CD14-positive monocyte (primary cell): ENCODE results near the gene CCL27. TPM values are rescaled to one million over a fixed set of nuclear protein-coding genes. Genes with fewer than 3 reads are reported as not detected.

ENCODE experiments used
- DNase-seq, 3 donors: peaks; one replicate each; pipeline ENCODE4 v3.0.0-alpha.2; 2011 to 2022
- H2AFZ ChIP-seq: 2 replicates; pipeline ENCODE4 v1.6.0; 2012; ENCODE audit warnings: mild to moderate bottlenecking, low read depth, low read length, inconsistent platforms; ENCODE audit not compliant: insufficient read depth, poor library complexity, severe bottlenecking
- H3K27ac ChIP-seq, 2 donors: 1 replicate in 1 of 2; 2 replicates in 1 of 2; pipeline ENCODE4 v1.5.1; 2012 to 2013; ENCODE audit warnings: low read length in 2 of 2, control low read depth in 1 of 2, inconsistent platforms in 1 of 2, low read depth in 1 of 2, mild to moderate bottlenecking in 1 of 2
- H3K27me3 ChIP-seq, 2 donors: one replicate each; pipeline versions ENCODE4 v1.6.0 to v1.6.1; 2011 to 2013; ENCODE audit warnings: low read length in 2 of 2; ENCODE audit not compliant: control insufficient read depth in 2 of 2, insufficient read depth in 2 of 2
- H3K36me3 ChIP-seq, 2 donors: replicated peaks in 1 of 2; 1 replicate in 1 of 2; 2 replicates in 1 of 2; pipeline versions ENCODE4 v1.5.1 to v1.6.1; 2012 to 2013; ENCODE audit warnings: low read length in 2 of 2, control low read depth in 1 of 2, inconsistent platforms in 1 of 2, mild to moderate bottlenecking in 1 of 2; ENCODE audit not compliant: insufficient read depth in 2 of 2, control insufficient read depth in 1 of 2
- H3K4me1 ChIP-seq, 2 donors: 1 replicate in 1 of 2; 2 replicates in 1 of 2; pipeline versions ENCODE4 v1.5.1 to v1.6.1; 2012 to 2013; ENCODE audit warnings: low read length in 2 of 2, control low read depth in 1 of 2, inconsistent platforms in 1 of 2, mild to moderate bottlenecking in 1 of 2, moderate library complexity in 1 of 2; ENCODE audit not compliant: insufficient read depth in 2 of 2, control insufficient read depth in 1 of 2
- H3K4me2 ChIP-seq: replicated peaks from 2 replicates; pipeline ENCODE3; 2012; ENCODE audit warnings: low read length, moderate library complexity, mild to moderate bottlenecking; ENCODE audit not compliant: poor library complexity, severe bottlenecking; ENCODE audit errors: extremely low read depth
- H3K4me3 ChIP-seq, 3 experiments: fragments of 200-600 bp in 1 of 3; sonication (generic) in 1 of 3; replicated peaks in 1 of 3; 1 replicate in 2 of 3; 2 replicates in 1 of 3; pipeline ENCODE4 v1.5.1; 2011 to 2013; ENCODE audit warnings: low read length in 3 of 3, mild to moderate bottlenecking in 3 of 3, control low read depth in 2 of 3, low read depth in 2 of 3, inconsistent platforms in 1 of 3, moderate library complexity in 1 of 3
- H3K79me2 ChIP-seq: 2 replicates; pipeline ENCODE4 v1.6.0; 2012; ENCODE audit warnings: mild to moderate bottlenecking, control low read depth, inconsistent platforms, low read length, moderate library complexity; ENCODE audit not compliant: insufficient read depth
- H3K9ac ChIP-seq: 2 replicates; pipeline ENCODE4 v1.6.0; 2017; ENCODE audit warnings: low read length, mild to moderate bottlenecking; ENCODE audit not compliant: insufficient read depth, poor library complexity, severe bottlenecking
- H3K9me3 ChIP-seq, 2 donors: replicated peaks in 1 of 2; 1 replicate in 1 of 2; 2 replicates in 1 of 2; pipeline versions ENCODE4 v1.5.1 to v1.6.1; 2012 to 2013; ENCODE audit warnings: low read length in 2 of 2, control low read depth in 1 of 2; ENCODE audit not compliant: control insufficient read depth in 1 of 2, insufficient read depth in 1 of 2
- H4K20me1 ChIP-seq: 2 replicates; pipeline ENCODE4 v1.6.0; 2012; ENCODE audit warnings: mild to moderate bottlenecking, low read length, control low read depth, moderate library complexity; ENCODE audit not compliant: insufficient read depth
- H3K27ac Mint-ChIP-seq, 7 donors: one replicate each; pipeline ENCODE4 v1.8.0; 2020; ENCODE audit warnings: mild to moderate bottlenecking in 7 of 7, mixed read lengths in 7 of 7, moderate library complexity in 6 of 7, inconsistent platforms in 2 of 7
- H3K27me3 Mint-ChIP-seq, 3 donors: one replicate each; pipeline ENCODE4 v1.8.0; 2021 to 2022; ENCODE audit warnings: low read depth in 3 of 3, mild to moderate bottlenecking in 3 of 3, mixed read lengths in 3 of 3, moderate library complexity in 3 of 3, inconsistent platforms in 1 of 3
- H3K36me3 Mint-ChIP-seq, 2 donors: one replicate each; pipeline ENCODE4 v1.8.0; 2020; ENCODE audit warnings: mixed read lengths in 2 of 2, inconsistent platforms in 1 of 2, mild to moderate bottlenecking in 1 of 2
- H3K4me1 Mint-ChIP-seq: one replicate; pipeline ENCODE4 v1.8.0; 2020; ENCODE audit warnings: mild to moderate bottlenecking, mixed read lengths
- H3K4me3 Mint-ChIP-seq, 2 donors: one replicate each; pipeline ENCODE4 v1.8.0; 2020; ENCODE audit warnings: mild to moderate bottlenecking in 2 of 2, mixed read lengths in 2 of 2, moderate library complexity in 1 of 2
- H3K9me3 Mint-ChIP-seq, 7 donors: one replicate each; pipeline ENCODE4 v1.8.0; 2020 to 2022; ENCODE audit warnings: mixed read lengths in 7 of 7, mild to moderate bottlenecking in 6 of 7, moderate library complexity in 6 of 7, inconsistent platforms in 2 of 7
- WGBS: methylation state at CpG from one replicate; pipeline ENCODE4 v1.1.5; 2013; ENCODE audit warnings: missing lambda C conversion rate; ENCODE audit not compliant: insufficient coverage; 5-methylcytosine and 5-hydroxymethylcytosine counted together
- intact Hi-C, 2 donors: fragments of 100-400 bp; cut with micrococcal nuclease; formaldehyde crosslinking; loops; one replicate each; pipeline versions ENCODE4 v1.15.0 to v1.15.1; 2023
- polyA plus RNA-seq, 3 donors: library from polyadenylated mRNA; depleted of rRNA in 1 of 3; unstranded in 2 of 3; stranded (reverse) in 1 of 3; fragments of 300-500 nt in 2 of 3; fragments of >200 nt in 1 of 3; fragmentation: Illumina TruSeq in 2 of 3; gene quantifications; 1 replicate in 2 of 3; 2 replicates in 1 of 3; pipeline ENCODE4 v1.2.3, GENCODE V29; 2012 to 2021
- TF ChIP-seq, protein P1 (sequence below): fragments of 200-600 bp; IDR thresholded peaks from one replicate; pipeline ENCODE4 v1.8.0; 2022; ENCODE audit warnings: antibody characterized with exemption, mild to moderate bottlenecking

Gene CCL27
- polyA plus RNA-seq, 3 donors, result not detected

DNA sequence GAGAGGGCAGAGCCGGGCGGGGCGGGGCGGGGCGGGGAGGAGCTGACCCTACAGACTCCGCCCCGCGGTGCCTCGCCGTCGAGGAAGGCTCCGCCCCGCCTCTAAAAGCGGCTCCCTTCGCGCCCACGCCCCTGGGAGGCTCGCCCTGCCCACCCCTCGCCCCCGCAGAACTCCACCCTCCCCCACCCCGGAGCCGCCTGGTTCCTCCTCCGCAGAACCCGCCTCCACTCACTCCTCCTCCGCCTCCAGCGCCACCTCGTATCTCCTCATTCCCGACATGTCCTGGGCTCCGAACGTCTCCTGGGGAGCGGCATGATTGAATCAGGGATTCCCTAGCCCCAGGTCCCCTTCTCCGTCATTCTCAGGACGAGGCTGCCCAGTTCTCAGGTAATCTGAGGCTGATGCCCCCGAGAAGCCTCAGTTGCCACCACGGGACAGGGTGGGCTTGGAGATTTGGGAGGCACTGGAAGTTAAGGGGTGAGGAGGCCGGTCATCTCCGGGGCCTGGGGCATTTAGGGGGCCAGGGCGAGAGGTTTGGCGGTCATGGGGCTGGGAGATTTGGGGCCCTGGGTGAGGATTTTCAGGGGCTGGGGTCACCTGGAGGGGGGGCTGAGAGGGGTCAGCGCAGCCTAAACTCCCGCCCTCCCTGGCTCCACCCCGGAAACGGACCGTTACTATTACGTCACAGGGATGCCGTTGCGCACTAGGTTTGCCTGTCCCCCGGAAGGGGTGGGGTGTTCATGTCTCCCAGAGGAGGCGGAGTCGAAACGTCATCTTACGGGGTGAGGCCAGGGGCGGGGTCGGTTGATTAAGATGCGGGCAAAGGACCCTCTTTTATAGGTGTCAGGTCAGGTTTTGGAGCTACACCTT, 3.2 kb upstream of the CCL27 start:
- H3K27me3 ChIP-seq, result no peaks in the 10 kb centered on the region
- peak overlapping the region; percentile 82 to 91 for H3K4me3 Mint-ChIP-seq
- peaks cover 18 to 26% of the 10 kb centered on the region in 2 donors for H3K36me3 Mint-ChIP-seq
- H3K9me3 ChIP-seq, result peaks cover 5 to 11% of the 10 kb centered on the region in 2 donors
- H3K9me3 Mint-ChIP-seq, result peaks cover 8 to 17% (median 12%) of the 10 kb centered on the region in 7 donors
- peaks cover 0 to 3% (median 2%) of the 10 kb centered on the region in 3 donors for H3K27me3 Mint-ChIP-seq
- DNase-seq, result peak; percentile 94 to 95 (median 94)
- H3K27ac Mint-ChIP-seq, result peak overlapping the region; percentile 97 to 99 (median 99)
- H3K4me1 ChIP-seq, result peaks cover 16 to 19% of the 10 kb centered on the region in 2 donors
- peak overlapping the region; percentile 94 for H3K4me2 ChIP-seq
- intact Hi-C loops, result loop anchor here (10.0 kb wide), 2 partner anchors 319 to 449 kb away; partner anchors contain the start of genes ATOSB (in 1 of the 2) and DNAJB5 (in 1 of the 2)
- TF ChIP-seq, protein P1, sequence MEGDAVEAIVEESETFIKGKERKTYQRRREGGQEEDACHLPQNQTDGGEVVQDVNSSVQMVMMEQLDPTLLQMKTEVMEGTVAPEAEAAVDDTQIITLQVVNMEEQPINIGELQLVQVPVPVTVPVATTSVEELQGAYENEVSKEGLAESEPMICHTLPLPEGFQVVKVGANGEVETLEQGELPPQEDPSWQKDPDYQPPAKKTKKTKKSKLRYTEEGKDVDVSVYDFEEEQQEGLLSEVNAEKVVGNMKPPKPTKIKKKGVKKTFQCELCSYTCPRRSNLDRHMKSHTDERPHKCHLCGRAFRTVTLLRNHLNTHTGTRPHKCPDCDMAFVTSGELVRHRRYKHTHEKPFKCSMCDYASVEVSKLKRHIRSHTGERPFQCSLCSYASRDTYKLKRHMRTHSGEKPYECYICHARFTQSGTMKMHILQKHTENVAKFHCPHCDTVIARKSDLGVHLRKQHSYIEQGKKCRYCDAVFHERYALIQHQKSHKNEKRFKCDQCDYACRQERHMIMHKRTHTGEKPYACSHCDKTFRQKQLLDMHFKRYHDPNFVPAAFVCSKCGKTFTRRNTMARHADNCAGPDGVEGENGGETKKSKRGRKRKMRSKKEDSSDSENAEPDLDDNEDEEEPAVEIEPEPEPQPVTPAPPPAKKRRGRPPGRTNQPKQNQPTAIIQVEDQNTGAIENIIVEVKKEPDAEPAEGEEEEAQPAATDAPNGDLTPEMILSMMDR, result no peak
- H3K27ac ChIP-seq, result peak overlapping the region; percentile 95 to 98
- peak overlapping the region; percentile 90 for H3K9ac ChIP-seq
- H3K4me3 ChIP-seq, result peak overlapping the region; percentile 65 to 87 (median 71)
- 7% methylated on average over 37 of the region's 55 CpGs for WGBS
- peaks cover 0 to 12% of the 10 kb centered on the region in 2 donors for H3K36me3 ChIP-seq
- peak overlapping the region; percentile 94 for H2AFZ ChIP-seq
- no peaks in the 10 kb centered on the region for H4K20me1 ChIP-seq
- peaks cover 26% of the 10 kb centered on the region for H3K4me1 Mint-ChIP-seq
- peaks cover 20% of the 10 kb centered on the region for H3K79me2 ChIP-seq

DNA sequence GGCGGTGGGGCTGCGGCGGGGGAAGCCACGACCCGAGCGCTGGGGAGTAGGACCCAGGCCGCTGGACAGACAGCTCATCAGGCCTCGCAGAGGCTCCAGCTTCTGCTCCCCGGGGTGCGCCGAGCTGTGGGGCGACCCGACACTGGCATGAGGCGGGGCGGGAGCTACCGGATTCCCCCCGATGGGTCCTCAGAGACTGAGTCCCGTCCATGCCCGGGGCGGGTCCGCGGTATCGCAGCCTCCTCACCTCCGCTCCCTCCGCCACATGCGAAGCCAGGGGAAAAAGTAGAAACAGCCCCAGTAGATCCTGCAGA, 2.6 kb upstream of the CCL27 start:
- DNase-seq, result no peak
- H3K4me2 ChIP-seq, result peak overlapping the region; percentile 94
- peaks cover 20% of the 10 kb centered on the region for H3K79me2 ChIP-seq
- TF ChIP-seq, protein P1, result no peak
- peaks cover 8 to 16% (median 12%) of the 10 kb centered on the region in 7 donors for H3K9me3 Mint-ChIP-seq
- intact Hi-C loops, result loop anchor here (10.0 kb wide), 2 partner anchors 320 to 450 kb away; partner anchors contain the start of genes ATOSB (in 1 of the 2) and DNAJB5 (in 1 of the 2)
- WGBS, result under 1% methylated on average over 26 of the region's 26 CpGs
- peaks cover 16 to 19% of the 10 kb centered on the region in 2 donors for H3K4me1 ChIP-seq
- H3K27ac ChIP-seq, result peak overlapping the region; percentile 26 to 49
- peak overlapping the region; percentile 94 for H2AFZ ChIP-seq
- H3K27ac Mint-ChIP-seq, result peak overlapping the region; percentile 74 to 99 (median 91)
- H4K20me1 ChIP-seq, result no peaks in the 10 kb centered on the region
- H3K9ac ChIP-seq, result peak overlapping the region; percentile 57
- peaks cover 20 to 26% of the 10 kb centered on the region in 2 donors for H3K36me3 Mint-ChIP-seq
- no peaks in the 10 kb centered on the region for H3K27me3 ChIP-seq
- peaks cover 0 to 3% (median 3%) of the 10 kb centered on the region in 3 donors for H3K27me3 Mint-ChIP-seq
- peaks cover 5 to 9% of the 10 kb centered on the region in 2 donors for H3K9me3 ChIP-seq
- peaks cover 0 to 12% of the 10 kb centered on the region in 2 donors for H3K36me3 ChIP-seq
- H3K4me3 ChIP-seq, result peak overlapping the region; percentile 64 to 87 (median 71)
- peak overlapping the region; percentile 82 to 91 for H3K4me3 Mint-ChIP-seq
- peaks cover 26% of the 10 kb centered on the region for H3K4me1 Mint-ChIP-seq
